Measurements from ENCODE around the gene MYH9. TPM values are rescaled to one million over a fixed set of nuclear protein-coding genes. Genes with fewer than 3 reads are reported as not detected.
A peak's percentile ranks its signal among the peaks of the same experiment; 100 is the strongest.
"Not testable (repeated sequence)": the region's sequence is repeated elsewhere in the genome, so short reads cannot be mapped to it uniquely, and the experiment has no call there.

Gene MYH9
- total RNA-seq, 2 donors from 2014 or later: 294 to 323 TPM

- Histone ChIP-seq H3K27ac (no peak overlapping the region), H3K27me3 (no peaks in the 10 kb centered on the region), H3K4me1 (peaks cover 18% of the 10 kb centered on the region), H3K36me3 (replicated peaks in 1 of 2; ENCODE audit: insufficient read depth in 1 of 2, low read depth in 2 of 2) (no peaks in the 10 kb centered on the region), H3K4me3 (no peak overlapping the region), H3K9me3 (no peaks in the 10 kb centered on the region)
- 87 to 93% methylated on average over 3 of the region's 3 CpGs for WGBS, 2 donors
- intact Hi-C loops (cut with DNase I): loop anchor here (10.0 kb wide), 1 partner anchor 53 kb away; no protein-coding TSS in a partner anchor
- DNase-seq (no peak), ATAC-seq (no peak)
- TF ChIP-seq POLR2A (IDR thresholded peaks at IDR 0.05): no peak
- TF ChIP-seq, protein P1, sequence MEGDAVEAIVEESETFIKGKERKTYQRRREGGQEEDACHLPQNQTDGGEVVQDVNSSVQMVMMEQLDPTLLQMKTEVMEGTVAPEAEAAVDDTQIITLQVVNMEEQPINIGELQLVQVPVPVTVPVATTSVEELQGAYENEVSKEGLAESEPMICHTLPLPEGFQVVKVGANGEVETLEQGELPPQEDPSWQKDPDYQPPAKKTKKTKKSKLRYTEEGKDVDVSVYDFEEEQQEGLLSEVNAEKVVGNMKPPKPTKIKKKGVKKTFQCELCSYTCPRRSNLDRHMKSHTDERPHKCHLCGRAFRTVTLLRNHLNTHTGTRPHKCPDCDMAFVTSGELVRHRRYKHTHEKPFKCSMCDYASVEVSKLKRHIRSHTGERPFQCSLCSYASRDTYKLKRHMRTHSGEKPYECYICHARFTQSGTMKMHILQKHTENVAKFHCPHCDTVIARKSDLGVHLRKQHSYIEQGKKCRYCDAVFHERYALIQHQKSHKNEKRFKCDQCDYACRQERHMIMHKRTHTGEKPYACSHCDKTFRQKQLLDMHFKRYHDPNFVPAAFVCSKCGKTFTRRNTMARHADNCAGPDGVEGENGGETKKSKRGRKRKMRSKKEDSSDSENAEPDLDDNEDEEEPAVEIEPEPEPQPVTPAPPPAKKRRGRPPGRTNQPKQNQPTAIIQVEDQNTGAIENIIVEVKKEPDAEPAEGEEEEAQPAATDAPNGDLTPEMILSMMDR (IDR thresholded peaks at IDR 0.05): no peak
These were observed 3.9 kb upstream of the MYH9 start for GRCh38 chr22:36391638-36392037.

- ATAC-seq; DNase-seq; intact Hi-C loops (cut with DNase I); H3K36me3 ChIP-seq (replicated peaks in 1 of 2; ENCODE audit: insufficient read depth in 1 of 2, low read depth in 2 of 2); H3K27ac ChIP-seq; H3K4me3 ChIP-seq; H3K27me3 ChIP-seq; H3K9me3 ChIP-seq: not testable (repeated sequence)
- peaks cover 21% of the 10 kb centered on the region for H3K4me1 ChIP-seq
- 81 to 82% methylated on average over 14 of the region's 14 CpGs for WGBS, 2 donors
These were observed 1.4 kb upstream of the MYH9 start for GRCh38 chr22:36389122-36389521.

GRCh38 chr22:36387709-36387958, 133 bp downstream of the MYH9 start:
- ATAC-seq: no peak
- Histone ChIP-seq H3K27me3 (no peaks in the 10 kb centered on the region), H3K4me1 (peaks cover 35% of the 10 kb centered on the region), H3K9me3 (no peaks in the 10 kb centered on the region), H3K4me3 (peak overlapping the region; percentile 59 to 86), H3K27ac (peak overlapping the region; percentile 100), H3K36me3 (replicated peaks in 1 of 2; ENCODE audit: insufficient read depth in 1 of 2, low read depth in 2 of 2) (no peaks in the 10 kb centered on the region)
- TF ChIP-seq, protein P1 (IDR thresholded peaks at IDR 0.05): no peak
- TF ChIP-seq POLR2A (IDR thresholded peaks at IDR 0.05): peak; percentile 99 to 100 (median 99)
- DNase-seq: no peak
- intact Hi-C loops (cut with DNase I): no loop called here
- 0% methylated on average over 29 of the region's 31 CpGs; no CpG with 5 or more reads in 1 of the 2 donors for WGBS, 2 donors

GRCh38 chr22:36386900-36387708, 663 bp downstream of the MYH9 start:
- intact Hi-C loops (cut with DNase I): no loop called here
- DNase-seq (peak; percentile 71 to 81 (median 74)), ATAC-seq (peak; percentile 16)
- peak overlapping the region; percentile 59 to 86 for H3K4me3 ChIP-seq
- no peaks in the 10 kb centered on the region for H3K9me3 ChIP-seq
- H3K27me3 ChIP-seq: no peaks in the 10 kb centered on the region
- peaks cover 40% of the 10 kb centered on the region for H3K4me1 ChIP-seq
- TF ChIP-seq POLR2A (IDR thresholded peaks at IDR 0.05): no peak
- TF ChIP-seq, protein P1 (IDR thresholded peaks at IDR 0.05): no peak
- peak overlapping the region; percentile 100 for H3K27ac ChIP-seq
- 1 to 5% methylated on average over 8 to 58 of the region's 91 CpGs for WGBS, 2 donors
- no peaks in the 10 kb centered on the region for H3K36me3 ChIP-seq (replicated peaks in 1 of 2; ENCODE audit: insufficient read depth in 1 of 2, low read depth in 2 of 2)

GRCh38 chr22:36386351-36386899, 1.3 kb downstream of the MYH9 start:
- H3K27me3 ChIP-seq: no peaks in the 10 kb centered on the region
- H3K9me3 ChIP-seq: no peaks in the 10 kb centered on the region
- ATAC-seq (peak; percentile 2), DNase-seq (no peak)
- H3K4me1 ChIP-seq: peaks cover 46% of the 10 kb centered on the region
- peak overlapping the region; percentile 59 to 86 for H3K4me3 ChIP-seq
- 0 to 2% methylated on average over 10 to 18 of the region's 18 CpGs for WGBS, 2 donors
- no peaks in the 10 kb centered on the region for H3K36me3 ChIP-seq (replicated peaks in 1 of 2; ENCODE audit: insufficient read depth in 1 of 2, low read depth in 2 of 2)
- TF ChIP-seq, protein P1 (IDR thresholded peaks at IDR 0.05): no peak
- peak; percentile 83 to 96 (median 93) for TF ChIP-seq POLR2A (IDR thresholded peaks at IDR 0.05)
- H3K27ac ChIP-seq: peak overlapping the region; percentile 100
- intact Hi-C loops (cut with DNase I): no loop called here
